A673 (cell line): ENCODE data around the gene KPNA1.

Experiments used
- CTCF ChIP-seq: fragments of 300-800, 200-600 bp; sonication (generic); conservative IDR thresholded peaks from 2 replicates; pipeline ENCODE4 v1.5.1; 2017; ENCODE audit warnings: low read depth, mild to moderate bottlenecking, antibody characterized with exemption, low read length, moderate library complexity, mixed read lengths
- EZH2 ChIP-seq: fragments of 200-600 bp; sonication (generic); IDR thresholded peaks from 2 replicates; pipeline ENCODE4 v1.6.1; 2017; ENCODE audit warnings: borderline replicate concordance, low read depth, mild to moderate bottlenecking, mixed read lengths, antibody characterized with exemption, low read length; ENCODE audit not compliant: poor library complexity, severe bottlenecking

DNA sequence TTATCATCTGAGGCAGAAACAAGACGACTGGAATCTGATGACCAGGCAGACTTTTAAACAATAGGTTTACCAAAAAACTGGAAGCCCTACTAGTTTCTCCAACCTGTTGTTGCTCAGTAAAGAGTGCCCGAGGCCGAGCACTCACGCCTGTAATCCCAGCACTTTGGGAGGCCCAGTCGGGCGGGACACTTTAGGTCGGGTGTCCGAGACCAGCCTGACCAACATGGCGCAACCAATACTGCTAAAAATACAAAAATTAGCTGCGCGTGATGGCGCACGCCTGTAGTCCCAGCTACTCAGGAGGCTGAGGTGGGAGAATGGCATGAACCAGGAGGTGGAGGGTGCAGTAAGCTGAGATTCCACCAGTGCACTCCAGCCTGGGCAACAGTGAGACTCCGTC is 97.8 kb downstream of the KPNA1 start:
- TF ChIP-seq CTCF (no peak), EZH2 (no peak)
